Renal cortical epithelial cell (primary cell): ENCODE results near the gene DOCK3. TPM values are rescaled to one million over a fixed set of nuclear protein-coding genes. Genes with fewer than 3 reads are reported as not detected.
"Not testable (repeated sequence)": the region's sequence is repeated elsewhere in the genome, so short reads cannot be mapped to it uniquely, and the experiment has no call there.

Experiments
- DNase-seq: peaks from one replicate; pipeline ENCODE4 v3.0.0-alpha.2; 2011; ENCODE audit warnings: low read depth
- total RNA-seq: library from RNA; depleted of rRNA; stranded (reverse); fragments of >200 nt; gene quantifications from 2 replicates; pipeline ENCODE4 v1.2.3, GENCODE V29; 2014

Gene DOCK3
- total RNA-seq, 1 donor from 2014 or later: 0.35 TPM

GRCh38 chr3:51099794-51100535, 425.2 kb downstream of the DOCK3 start:
- peak; percentile 54 for DNase-seq

DNA sequence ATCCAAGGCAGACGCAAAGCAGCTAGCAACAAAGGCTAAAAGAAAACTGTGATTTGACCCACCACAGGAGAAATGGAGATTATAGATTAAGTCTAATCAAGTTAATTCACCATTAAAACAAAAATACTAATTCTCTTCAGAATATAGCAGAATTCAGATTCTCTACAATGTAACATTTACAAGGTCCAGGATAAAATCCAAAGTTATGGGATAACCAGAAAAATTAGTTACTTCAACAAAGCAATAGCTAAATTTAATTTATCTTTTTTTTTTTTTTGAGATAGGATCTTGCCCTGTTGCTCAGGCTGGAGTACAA, 425.8 kb downstream of the DOCK3 start:
- no peak for DNase-seq

DNA sequence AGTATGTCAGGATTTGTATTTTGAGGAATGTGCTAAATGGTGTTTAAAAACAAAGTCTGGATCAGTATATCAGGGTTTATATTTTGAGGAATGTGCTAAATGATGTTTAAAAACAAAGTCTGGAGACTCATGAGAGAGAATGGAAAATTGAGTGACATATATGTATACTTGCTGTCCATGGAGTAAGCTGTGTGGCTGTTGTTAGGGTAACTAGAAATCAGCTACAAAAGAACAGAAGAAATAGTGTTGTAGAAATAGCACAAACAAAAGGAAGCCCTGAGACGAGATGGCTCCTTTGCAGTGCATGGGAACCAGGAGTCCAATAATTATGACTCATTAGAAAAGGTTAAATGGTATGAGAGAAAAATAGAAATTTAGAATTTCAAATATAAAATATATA, 427.7 kb downstream of the DOCK3 start:
- no peak for DNase-seq

DNA sequence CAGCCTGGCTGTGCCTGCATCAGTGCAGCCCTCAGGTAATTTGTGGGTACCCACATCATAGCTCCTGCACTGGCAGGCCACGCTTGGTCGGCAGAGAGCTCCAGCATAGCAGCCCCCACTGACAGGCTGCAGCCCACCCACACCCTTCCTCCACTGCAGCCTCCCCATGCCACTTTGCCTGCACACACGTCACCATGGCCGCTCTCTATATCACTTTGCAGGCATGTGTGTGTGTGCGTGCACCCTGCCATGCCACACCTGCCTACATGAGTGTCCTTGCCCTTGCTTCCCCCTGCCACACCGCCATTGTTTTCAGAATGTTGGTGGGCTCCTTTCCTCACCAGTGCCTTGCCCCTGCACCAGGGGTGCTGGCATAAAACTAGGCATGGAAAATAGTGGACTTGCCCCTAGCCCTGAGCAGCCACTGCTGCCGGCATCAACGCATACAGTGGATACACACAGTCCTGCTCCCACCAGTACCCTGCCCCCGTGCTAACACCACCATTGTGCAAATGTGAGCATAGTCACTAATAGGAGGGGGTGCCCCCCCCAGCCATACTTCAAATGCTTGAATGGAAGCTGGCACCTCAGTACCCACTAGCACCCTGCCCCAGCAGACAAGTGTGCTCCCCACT, 431.6 kb downstream of the DOCK3 start:
- DNase-seq: no peak

- DNase-seq: no peak
Measured at GRCh38 chr3:51110586-51110985, 435.9 kb downstream of the DOCK3 start.

DNA sequence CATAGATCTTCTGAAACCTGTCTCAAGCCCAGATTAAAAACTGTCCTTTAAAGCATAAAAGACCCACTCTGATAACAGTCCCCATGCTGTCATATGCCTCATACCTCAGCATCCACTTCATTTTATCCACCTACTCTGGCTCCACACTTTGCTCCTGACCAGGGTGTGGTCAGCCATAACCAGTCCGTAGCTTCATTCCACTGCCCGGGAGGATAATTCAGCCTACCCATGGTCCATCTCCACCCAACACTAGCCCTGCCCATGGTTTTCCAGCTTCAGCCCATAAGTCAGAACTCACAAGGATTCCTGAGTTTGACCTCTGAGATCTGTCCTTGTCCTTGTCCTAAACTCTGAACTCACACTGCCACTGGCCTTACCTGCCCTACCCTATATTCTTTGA, 448.2 kb downstream of the DOCK3 start:
- no peak for DNase-seq

DNA sequence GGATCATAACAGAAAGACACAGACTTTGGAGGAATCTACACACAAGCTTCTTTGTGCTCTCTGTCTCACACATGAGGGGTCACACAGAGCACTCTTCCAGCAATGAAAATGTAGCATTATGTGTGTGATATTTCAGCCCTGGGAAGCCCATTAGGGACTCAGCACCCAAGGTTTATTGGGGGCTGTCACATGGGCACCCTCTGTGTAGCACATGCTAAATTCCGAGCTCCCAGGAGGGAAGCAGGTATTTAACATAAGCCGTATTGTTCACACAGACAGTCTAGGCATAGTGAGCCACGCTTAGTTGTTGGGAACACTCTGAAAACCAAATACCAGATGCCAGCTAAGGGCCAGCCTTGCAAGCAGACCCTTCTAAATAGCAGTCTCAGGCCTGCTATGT, 448.8 kb downstream of the DOCK3 start:
- no peak for DNase-seq

DNA sequence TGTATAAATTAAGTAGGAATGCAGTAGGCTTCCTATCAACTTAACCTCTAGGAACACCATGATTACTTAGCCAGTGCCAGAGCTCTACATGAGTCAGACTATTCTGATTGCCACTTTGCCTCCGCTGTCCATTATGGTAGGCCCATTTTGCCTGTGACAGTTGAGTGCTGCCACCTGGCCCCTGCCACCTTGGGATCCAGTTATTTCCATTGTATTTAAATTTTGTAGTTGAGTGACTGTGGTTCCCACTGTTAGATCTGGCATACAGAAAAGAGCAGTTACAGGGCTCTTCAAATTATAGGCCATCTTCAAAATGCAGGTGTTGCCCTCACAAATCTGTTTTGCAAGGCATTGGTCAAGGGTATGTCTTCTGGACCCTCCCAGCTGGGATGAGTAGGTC, 456.9 kb downstream of the DOCK3 start:
- not testable (repeated sequence) for DNase-seq

- no peak for DNase-seq
Measured at GRCh38 chr3:51137715-51138114, 463.0 kb downstream of the DOCK3 start.

GRCh38 chr3:51139616-51140015, 464.9 kb downstream of the DOCK3 start:
- peak; percentile 32 for DNase-seq

DNA sequence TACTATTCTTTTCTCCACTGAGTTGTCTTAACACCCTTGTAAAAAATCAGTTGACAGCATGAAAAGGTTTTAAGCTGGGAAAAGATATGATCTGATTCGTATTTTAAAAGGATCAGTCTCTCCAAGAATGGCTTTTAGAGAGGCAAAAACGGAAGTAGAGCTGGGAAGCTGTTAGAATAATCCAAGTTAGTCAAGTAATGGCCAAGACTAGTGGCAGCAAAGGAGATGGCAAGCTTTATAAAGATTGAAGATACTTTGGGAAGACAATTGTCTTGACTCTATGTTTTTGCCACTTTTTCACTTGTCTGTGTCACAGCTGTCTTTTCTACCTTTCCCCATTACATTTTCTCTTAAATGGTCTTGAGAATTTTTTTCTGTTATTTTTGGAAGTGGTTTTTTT, 466.8 kb downstream of the DOCK3 start:
- DNase-seq: no peak

DNA sequence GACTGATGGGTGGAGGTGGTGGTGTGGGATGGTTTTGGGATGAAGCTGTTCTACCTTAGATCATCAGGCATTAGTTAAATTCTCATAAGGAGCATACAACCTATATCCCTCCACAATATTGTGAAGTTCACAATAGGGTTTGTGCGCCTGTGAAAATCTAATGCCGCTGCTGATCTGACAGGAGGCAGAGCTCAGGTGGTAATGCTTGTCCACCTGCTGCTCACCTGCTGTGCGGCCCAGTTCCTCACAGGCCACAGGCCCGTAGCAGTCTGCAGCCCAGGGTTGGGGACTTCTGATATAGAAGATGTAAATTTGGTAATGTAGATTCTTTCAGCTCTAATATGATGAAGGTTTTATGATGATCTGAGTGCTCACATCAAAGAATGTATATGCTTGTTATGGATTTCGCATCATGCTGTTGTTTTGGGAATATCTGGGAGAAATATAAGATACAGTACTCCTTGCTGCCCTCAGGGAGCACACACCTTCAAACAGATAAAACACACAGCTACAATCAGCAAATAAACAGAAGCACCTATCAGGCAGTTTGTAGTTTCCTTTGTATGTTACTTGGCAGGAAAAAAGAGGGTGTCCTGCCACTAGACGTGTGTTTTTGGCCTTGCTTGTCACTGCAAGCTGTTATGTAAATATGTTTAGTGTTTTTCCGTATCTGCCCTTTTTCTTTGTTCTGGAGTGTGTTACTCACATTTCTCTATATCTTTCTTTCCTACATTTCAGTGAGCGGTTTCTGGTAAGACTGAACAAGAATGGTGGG, 471.3 kb downstream of the DOCK3 start:
- no peak for DNase-seq

DNA sequence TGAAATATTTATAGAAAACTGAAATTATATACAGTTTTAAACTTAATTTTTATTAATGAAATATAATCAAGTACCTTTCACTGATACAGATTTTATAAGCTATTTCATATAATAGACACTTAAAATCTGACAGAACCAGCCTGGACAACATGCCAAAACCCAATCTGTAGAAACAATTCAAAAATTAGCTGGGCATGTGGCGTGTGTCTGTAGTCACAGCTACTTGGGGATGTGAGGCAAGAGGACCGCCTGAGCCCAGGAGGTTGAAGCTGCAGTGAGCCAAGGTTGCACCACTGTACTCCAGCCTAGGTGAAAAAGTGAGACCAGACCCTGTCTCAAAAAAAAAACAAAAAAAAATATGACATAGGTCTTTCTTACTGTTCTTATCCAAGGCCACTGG, 472.1 kb downstream of the DOCK3 start:
- DNase-seq: no peak

DNA sequence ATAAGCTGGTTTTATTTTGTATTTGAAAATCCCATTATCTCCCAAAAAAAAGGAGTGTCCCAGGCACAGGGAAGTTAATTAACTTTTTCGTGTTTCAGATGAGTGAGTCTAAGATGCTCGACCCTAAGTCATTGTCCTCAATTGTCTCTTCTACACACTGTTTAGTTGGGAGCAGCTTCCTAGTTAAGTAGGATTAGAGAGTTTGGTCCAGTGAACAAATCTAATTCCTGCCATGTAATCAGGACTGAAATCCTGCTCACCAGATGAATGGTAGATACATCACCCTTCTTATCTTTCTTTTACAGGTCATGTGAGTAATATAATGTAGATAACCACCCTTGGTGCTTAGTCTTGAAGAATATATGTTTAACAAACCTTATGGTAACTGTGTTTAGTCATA, 481.4 kb downstream of the DOCK3 start:
- DNase-seq: no peak

DNA sequence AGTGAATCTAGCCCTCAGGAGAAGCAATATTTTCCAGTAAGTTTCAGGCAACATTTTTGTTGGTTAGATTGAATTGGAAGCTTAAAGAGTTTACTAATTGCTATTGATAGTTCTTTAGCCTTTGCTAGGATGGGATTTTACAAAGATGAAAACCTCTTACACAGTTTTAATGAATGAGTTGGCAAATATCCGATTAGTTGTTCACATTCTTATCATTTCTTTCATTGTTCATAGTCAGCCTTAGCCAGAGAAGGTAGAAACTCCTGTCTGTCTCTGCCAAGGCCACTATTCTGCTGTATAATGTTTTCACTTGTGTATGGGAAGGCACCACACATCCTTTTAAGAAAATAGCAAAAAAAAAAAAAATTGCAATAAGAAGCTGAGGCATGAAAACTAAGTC, 488.3 kb downstream of the DOCK3 start:
- DNase-seq: peak; percentile 24

- DNase-seq: no peak
Measured at GRCh38 chr3:51173518-51174271, 499.0 kb downstream of the DOCK3 start.

DNA sequence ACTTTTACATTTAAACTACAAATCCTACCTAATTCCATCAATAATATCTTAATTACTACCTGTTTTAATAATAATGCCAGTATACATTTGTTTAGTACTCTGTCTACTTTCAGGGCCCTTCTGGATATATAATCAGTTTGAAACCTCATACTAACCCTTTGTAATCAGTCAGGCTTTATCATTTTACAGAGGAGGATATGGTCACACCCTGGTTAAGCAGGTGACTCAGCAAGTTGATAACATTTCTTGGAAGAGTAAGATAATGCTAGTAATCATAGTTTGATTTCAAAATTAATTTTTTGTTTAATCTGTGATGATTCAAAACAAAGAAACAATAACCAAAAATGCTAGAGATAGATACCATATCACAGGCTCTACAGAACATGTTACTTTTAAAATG, 502.2 kb downstream of the DOCK3 start:
- DNase-seq: no peak

DNA sequence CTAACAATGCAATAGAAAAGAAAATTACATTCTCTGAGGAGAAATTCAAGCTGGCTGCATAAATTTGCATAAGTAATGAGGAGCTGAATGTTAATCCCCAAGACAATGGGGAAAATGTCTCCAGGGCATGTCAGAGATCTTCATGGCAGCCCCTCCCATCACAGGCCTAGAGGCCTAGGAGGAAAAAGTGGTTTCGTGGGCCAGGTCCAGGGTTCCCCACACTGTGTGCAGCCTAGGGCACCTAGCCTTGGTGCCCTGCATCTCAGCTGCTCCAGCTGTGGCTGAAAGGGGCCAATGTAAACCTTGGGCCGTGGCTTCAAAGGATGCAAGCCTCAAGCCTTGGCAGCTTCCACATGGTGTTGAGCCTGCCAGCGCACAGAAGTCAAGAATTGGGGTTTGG, 511.7 kb downstream of the DOCK3 start:
- not testable (repeated sequence) for DNase-seq

DNA sequence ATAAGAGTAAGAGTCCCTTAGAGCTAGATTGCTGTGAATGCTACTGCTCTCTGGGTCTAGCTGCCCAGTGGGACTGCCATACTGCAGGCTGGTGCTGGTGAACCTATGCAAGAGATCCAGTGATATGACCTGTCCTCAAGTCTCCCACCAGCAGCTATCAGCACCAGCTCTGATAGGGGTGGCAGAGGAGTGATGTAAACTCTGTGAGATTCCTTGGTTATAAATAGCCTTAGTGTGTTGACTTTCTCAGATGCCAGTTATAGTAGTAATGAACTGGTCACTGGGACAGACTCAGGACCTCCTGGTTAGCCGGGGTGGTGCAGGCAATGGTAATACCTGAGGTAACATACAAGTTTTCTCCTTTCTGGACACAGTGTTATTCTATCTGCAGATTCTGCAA, 515.5 kb downstream of the DOCK3 start:
- DNase-seq: no peak

DNA sequence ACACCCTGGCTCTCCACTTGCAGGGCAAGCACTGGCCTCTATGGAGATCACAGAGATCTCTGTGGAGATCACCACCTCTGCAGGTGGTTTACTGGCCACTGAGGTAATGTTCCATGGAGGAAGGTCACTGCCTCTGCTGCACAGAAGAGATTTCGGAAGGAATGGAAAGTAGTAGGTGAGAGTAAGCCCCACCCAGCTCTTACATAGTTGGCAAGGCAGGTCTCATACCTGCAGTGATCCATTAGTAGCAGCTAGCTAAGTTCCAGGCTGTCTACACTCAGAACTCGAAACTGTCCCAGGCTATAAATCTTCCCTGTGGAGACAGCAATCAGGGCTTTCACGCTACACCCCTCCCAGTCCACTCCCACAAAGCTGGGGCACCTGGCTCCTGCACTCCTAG, 516.1 kb downstream of the DOCK3 start:
- no peak for DNase-seq

DNA sequence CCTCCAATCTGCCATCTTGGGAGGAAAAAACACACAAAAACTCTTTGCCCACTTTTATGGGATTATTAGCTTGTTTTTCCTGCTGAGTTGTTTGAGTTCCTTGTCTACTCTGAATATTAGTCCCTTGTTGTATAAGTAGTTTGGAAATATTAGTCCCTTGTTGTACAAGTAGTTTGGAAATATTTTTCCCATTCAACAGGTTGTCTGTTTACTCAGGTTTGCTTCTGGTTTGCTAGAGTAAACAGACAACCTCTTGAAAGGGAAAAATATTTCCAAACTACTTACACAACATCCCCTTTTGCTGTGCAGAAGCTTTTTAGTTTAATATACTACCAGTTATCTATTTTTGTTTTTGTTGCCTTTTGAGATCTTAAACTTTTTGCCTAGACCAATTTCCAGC, 517.0 kb downstream of the DOCK3 start:
- DNase-seq: no peak

- DNase-seq: no peak
Measured at GRCh38 chr3:51198477-51198876, 523.8 kb downstream of the DOCK3 start.
